UCSD-AML1 (cell line): ENCODE data around the gene STAM.
"Not testable (repeated sequence)": the region's sequence is repeated elsewhere in the genome, so short reads cannot be mapped to it uniquely, and the experiment has no call there.

Experiments
- DNase-seq: peaks from one replicate; lab custom pipeline; 2025; ENCODE audit not compliant: unreplicated experiment; lab: John Stamatoyannopoulos, UW

STAM gene

GRCh38 chr10:17722317-17723014 is 78.5 kb downstream of the STAM start:
- DNase-seq, result not testable (repeated sequence)

DNA sequence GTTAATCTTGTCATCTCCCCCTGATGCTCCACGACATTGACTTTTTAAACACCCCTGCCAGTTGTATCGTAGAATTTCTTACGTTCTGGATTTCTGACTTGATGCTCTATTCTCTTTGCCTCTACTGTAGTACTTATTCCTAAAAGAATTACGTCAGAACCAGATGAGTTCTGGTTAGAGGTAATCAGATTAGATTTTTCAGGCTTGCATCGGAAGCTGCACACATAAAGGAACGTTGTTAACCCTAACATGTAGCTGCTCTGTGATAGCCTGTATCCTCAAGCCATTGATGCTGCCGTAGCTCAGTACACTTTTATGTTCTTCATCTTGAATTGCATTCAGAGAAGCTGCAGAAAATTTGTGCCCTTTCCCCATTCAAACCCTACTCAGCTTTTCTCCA is 81.8 kb downstream of the STAM start:
- DNase-seq, result no peak

DNA sequence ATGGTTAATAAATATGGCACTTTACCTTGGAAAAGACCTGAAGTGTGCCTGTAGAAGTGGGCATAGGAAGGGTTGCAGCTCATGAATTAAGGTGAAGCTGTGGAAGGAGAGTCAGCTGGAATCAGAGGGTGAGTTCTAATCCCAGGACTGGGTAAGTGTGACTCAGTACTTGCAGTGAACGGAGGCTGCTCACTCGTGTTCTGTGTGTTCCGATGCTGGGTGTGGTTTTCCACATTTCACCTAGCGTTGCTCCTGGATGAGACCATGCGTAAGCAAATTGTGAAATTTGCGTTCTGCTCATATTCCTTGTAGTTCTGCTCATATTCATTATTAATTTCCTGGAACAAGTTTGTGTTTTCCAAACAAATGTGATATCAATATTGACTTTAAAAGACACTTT is 85.7 kb downstream of the STAM start:
- DNase-seq, result no peak

DNA sequence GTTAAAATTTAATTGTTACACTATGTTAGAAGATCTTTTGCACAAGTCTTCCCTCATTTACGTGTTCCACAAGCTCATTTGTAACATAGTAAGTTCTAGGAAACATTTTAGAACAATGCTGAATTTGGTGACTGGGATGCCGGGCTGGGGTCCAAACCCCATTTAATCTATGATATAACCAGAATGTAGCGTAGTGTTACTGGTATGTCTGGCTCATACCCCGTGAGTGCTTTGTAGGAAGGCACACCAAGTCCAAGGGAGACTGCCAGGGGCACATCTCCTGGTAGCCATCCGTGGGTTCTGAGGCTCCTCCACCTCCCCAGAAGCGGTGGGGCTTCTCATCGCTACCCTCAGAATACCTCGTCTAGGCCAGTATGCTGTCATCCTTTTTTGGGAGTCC is 86.7 kb downstream of the STAM start:
- DNase-seq, result no peak

- no peak for DNase-seq
Observed at GRCh38 chr10:17731331-17732020, 87.5 kb downstream of the STAM start.

- DNase-seq, result no peak
Observed at GRCh38 chr10:17733620-17734019, 89.7 kb downstream of the STAM start.

GRCh38 chr10:17734432-17735080 is 90.6 kb downstream of the STAM start:
- DNase-seq, result no peak

GRCh38 chr10:17735166-17735941 is 91.4 kb downstream of the STAM start:
- no peak for DNase-seq

GRCh38 chr10:17736223-17736622 is 92.3 kb downstream of the STAM start:
- no peak for DNase-seq

DNA sequence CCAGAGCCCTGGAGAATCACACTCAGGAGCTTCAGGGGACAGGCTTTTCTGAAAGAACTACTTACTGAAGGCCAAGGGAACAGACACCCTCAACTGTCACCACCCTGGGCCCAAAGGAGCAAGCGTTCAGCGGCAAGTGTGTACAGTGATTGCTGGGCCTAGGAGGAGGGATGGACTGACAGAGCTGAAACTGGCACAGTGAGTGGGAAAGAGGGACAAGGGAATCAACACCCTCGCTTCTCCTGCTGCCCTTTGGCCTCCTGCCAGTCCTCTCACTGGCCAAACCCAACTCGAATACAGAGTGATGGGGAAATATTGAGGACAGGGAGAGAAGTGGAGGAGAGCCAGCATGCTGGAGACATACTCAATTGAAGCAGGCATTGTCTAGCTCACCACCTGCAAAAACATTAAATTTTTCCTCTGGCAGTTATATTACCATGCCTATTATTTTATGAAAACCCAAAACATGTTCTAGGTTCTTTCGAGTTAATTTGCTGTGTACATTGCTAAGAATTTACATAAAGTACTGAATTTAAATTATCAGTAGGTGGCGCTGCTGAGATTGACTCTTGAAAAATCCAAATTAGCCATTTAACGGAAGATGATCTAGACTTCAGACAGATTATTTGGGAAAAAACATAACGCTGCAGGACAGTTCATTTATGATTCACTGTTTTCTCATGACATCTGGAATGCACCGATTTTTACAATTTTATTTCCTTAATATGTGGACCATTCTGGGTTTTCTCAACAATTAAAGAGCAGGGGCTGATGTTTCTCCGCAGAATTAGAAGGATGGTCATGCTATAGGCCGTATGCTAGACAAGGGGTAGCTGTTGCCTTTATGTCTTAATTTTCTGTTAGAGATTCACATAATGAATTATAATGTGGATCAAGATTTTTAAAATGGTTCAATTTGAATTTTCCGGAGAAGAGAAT is 93.3 kb downstream of the STAM start:
- no peak for DNase-seq

DNA sequence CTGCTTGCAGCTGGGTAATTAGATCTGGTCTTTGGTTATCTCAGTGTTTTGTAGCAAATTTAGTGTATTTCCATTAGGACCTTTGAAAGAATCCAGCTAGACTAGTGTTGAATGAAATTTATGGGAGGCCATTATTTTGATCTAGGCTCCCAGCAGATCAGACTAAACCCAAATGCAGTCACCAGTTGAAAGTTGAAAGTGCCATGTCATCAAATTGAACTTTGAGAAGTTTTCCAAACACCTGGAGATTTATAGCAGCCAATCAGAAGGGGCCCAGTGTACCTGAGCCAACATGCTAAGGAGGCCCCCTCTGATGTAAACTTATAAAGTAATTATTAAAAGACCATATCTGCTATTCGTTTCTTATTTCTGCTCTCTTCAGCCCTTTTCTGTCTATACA is 96.7 kb downstream of the STAM start:
- no peak for DNase-seq

- peak; percentile 42 for DNase-seq
Observed at GRCh38 chr10:17742918-17743317, 99.0 kb downstream of the STAM start.

GRCh38 chr10:17743437-17743836 is 99.5 kb downstream of the STAM start:
- no peak for DNase-seq

DNA sequence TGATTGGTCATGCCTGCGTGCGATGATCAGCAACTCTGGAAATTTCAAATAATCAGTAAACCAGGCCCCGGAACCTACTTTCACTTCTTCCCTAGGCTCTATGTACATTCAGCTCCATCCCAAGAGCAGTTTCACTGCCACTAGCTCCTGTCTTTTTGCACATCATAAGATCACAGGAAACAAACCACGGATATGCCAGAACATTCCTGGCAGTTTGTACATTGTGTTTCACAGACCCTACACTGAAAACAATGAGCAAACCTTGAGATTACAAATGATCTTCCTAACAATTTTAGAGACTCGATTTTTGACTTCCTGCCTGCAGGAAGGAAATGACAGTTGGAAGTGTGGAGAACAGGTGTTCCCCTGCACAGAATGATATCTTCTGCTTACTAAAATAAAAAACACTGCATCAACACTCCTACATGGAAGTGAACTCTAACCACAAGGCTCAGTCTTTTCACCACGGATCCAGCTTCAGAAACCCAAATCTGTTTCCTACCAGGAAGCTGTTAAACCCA is 100.5 kb downstream of the STAM start:
- no peak for DNase-seq

DNA sequence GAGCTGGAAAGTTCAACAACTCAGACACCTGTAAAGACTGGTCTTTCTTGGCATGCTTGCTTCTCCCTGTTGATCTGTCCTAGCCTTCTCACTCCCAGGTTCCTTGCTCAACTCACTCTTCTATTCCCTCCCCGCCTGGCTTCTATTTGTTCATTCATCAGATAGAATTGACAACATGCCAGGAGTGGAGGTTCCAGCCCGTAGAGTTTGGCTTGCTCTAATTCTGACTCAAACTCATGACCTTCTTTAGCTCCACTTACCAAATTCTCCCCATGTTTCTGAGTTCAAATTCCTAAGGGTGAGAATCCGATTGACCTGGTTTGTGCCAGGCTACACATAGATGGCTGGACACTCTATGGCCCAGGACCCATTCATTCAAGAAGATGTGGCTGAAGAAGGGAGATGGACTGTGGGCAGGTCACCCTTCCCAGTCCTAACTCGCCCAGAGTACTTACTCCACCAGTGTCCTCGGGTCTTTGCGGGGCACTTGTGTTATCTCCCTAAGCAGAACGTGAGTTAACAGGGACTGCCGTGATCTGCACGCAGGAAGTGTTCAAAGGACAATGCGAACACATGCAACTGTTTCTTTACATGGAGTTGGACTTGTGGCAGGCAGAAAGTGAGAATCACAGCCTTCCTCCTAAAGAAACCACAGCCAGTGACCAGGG is 104.1 kb downstream of the STAM start:
- DNase-seq, result no peak

GRCh38 chr10:17749890-17750289 is 105.9 kb downstream of the STAM start:
- no peak for DNase-seq

DNA sequence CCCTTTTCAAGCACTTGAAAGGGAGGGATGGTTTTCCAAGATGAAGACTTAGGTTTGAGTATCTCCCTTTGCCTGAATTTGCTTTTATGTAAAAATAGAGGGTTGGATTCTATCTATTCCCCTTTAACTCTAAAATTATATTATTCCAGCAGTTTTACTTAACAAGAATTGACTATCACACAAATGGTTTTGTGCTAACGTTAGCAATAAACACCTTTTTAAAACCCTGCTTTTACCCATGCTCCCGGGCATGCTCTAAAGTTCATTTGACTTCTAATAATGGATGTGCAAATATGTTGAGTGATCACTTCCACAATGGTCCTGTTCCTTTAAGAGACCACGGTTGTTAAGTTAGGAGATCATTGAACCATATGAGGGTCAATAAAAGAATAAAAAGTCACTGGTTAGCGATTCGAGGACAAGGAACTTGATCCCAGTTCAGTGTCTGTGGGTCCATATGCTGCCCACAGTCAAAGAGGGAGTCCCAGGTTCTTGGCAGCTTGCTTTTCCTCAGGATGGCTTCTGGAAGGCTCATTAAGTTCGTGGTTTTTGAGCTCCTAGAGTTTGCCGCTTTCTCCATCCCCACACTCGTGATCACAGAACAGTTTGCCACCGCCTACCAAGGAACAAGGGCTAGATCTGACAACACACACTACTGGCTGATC is 108.0 kb downstream of the STAM start, which contains the start of gene TMEM236:
Gene TMEM236 (plus strand): TSS at position 421 of the 665 bp plus-strand sequence. CDS start 95 bp downstream, at position 516.
- no peak for DNase-seq

DNA sequence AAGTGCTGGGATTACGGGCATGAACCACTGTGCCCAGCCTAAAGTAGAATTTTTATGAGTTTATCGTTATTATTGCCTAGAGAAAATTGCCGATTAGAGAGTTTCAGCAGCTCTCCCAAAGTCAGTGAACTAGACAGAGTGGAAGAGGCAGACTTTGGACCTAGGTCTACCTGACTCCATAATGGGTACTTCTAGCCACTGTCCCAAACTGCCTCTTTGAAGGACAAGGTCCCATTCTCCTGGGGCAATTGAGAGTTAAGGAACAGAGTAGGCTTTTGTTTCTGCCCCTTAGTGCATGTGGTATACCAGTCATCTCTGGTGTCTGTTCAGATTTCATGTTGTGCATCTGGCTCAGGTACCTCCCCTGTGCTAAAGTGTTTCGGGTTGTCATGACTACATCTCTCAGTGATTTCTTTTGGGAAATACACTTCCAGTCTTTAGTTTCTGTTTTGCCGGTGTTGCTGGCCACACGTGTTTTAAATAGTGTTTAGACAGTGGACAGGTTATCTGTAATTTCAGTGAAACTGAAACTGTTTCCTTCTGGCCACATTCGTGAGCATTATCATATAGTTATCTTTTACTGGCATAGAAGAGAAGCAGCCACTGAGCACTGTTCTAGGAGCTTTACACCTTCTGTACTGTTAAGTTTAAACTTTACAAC is 112.7 kb downstream of the STAM start:
- no peak for DNase-seq
